Left renal cortex interstitium (tissue), 4 donors: ENCODE measurements around the gene PLXND1. TPM values are rescaled to one million over a fixed set of nuclear protein-coding genes. Genes with fewer than 3 reads are reported as not detected.
"Not testable (repeated sequence)": the region's sequence is repeated elsewhere in the genome, so short reads cannot be mapped to it uniquely, and the experiment has no call there.

Experiments used
- DNase-seq, 4 donors: peaks; one replicate each; pipeline ENCODE4 v3.0.0-alpha.2; 2013; ENCODE audit warnings: low read depth in 4 of 4, low spot score in 2 of 4, missing footprints in 1 of 4
- polyA plus RNA-seq, 4 donors: library from polyadenylated mRNA; unstranded; fragments of 120-200 nt; gene quantifications; one replicate each; pipeline ENCODE4 v1.2.1, GENCODE V29; 2013; ENCODE audit not compliant: insufficient read length in 4 of 4

Gene PLXND1, protein sequence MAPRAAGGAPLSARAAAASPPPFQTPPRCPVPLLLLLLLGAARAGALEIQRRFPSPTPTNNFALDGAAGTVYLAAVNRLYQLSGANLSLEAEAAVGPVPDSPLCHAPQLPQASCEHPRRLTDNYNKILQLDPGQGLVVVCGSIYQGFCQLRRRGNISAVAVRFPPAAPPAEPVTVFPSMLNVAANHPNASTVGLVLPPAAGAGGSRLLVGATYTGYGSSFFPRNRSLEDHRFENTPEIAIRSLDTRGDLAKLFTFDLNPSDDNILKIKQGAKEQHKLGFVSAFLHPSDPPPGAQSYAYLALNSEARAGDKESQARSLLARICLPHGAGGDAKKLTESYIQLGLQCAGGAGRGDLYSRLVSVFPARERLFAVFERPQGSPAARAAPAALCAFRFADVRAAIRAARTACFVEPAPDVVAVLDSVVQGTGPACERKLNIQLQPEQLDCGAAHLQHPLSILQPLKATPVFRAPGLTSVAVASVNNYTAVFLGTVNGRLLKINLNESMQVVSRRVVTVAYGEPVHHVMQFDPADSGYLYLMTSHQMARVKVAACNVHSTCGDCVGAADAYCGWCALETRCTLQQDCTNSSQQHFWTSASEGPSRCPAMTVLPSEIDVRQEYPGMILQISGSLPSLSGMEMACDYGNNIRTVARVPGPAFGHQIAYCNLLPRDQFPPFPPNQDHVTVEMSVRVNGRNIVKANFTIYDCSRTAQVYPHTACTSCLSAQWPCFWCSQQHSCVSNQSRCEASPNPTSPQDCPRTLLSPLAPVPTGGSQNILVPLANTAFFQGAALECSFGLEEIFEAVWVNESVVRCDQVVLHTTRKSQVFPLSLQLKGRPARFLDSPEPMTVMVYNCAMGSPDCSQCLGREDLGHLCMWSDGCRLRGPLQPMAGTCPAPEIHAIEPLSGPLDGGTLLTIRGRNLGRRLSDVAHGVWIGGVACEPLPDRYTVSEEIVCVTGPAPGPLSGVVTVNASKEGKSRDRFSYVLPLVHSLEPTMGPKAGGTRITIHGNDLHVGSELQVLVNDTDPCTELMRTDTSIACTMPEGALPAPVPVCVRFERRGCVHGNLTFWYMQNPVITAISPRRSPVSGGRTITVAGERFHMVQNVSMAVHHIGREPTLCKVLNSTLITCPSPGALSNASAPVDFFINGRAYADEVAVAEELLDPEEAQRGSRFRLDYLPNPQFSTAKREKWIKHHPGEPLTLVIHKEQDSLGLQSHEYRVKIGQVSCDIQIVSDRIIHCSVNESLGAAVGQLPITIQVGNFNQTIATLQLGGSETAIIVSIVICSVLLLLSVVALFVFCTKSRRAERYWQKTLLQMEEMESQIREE (N-terminal part only)
- 100 to 1,000 TPM; 121 to 147 (median 142) TPM for polyA plus RNA-seq

DNA sequence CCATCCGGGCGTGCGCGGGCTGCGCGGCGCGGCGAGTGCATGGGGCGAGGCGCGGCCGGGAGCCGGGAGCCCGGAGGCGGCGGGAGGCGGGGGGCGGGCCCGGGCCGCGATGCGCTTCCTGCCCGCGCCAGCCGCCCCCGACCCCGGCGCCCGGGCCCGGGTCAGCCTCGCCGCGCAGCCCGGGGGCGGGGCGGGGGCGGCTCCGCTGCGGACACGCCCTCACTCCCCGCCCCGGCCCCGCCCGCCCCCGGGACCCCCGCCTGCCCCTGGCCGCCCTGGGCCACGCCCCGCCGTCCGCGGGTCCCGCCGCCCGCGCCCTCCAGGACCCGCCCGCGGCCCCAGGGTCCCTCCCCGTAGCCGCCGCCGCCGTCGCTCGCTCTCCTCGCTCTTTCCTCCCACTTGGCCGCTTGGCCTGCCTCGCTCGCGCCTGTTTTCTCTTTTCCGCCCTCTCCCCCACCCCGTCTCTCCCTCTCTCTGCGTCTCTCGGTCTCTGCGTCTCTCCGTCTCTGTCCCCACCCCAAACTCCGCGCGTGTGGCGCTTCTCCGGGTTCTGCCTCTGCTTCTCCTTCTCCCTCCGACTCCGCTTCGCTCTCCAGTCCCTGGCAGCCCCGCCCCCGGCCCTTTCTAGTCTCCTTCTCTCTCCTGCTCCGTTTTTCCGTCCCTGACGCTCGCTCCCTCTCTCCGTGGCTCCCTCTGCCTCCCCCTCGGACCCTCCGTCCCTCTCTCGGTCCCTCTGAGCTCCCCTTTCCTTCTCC lies at the start of gene PLXND1:
PLXND1 (minus strand) TSS at position 41 of the 755 bp plus-strand sequence; CDS start at position 4, 37 bp downstream.
- DNase-seq: no peak

DNA sequence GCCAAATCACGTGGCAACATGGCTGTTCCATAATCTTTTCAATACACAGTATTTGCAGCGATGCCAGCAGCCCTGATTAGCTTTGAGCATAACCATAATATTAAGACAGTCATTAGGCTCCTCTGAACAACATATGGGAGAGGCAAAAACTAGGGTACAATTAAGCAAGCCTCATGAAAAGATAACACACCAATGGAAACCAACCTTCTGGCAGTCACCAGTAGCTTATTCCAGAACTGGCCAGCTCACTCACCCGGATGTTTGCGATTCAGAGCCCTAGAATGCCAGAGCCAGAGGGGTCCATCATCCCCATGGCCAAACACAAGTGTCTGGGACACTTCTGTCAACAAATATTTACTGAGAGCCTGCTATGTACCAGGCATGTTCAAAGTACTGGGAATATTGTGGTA lies 48.8 kb upstream of the PLXND1 start:
- DNase-seq: no peak

DNA sequence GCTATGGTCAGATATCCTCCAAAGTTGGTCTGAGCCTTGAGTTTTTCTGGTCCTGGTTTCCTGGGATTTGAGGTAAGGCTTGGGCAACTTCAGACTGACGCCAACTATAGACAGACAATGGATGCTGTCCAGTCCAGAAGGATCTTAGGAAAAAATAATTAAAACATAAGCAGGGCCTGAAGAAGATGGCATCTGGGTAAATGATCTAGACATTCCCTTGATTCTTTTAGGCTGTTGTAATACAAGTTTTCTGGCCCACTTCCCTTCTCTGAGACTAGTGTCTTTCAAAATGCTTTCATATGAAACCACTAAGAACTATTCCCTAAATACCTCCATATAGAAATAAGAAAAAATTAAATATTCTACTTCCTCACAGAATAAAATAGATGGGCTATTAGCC lies 47.7 kb upstream of the PLXND1 start:
- no peak for DNase-seq

DNA sequence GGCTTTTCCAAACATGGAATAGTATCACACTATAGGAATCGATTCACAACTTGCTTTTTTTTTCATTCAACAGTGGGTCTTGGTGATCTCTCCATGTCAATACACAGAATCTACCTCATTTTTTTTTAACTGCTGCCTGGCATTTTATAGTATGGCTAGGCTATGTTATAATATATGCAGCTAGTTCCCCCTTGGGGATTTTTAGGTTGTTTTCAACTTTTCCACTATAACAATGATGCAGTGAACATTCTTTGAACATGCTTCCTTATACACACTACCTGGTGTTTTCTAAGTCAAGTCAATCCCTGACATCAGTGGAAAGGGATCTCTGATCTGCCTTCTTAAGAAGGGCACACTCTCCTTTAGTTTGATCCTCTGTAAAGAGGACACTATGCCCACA lies 46.5 kb upstream of the PLXND1 start:
- DNase-seq: no peak

DNA sequence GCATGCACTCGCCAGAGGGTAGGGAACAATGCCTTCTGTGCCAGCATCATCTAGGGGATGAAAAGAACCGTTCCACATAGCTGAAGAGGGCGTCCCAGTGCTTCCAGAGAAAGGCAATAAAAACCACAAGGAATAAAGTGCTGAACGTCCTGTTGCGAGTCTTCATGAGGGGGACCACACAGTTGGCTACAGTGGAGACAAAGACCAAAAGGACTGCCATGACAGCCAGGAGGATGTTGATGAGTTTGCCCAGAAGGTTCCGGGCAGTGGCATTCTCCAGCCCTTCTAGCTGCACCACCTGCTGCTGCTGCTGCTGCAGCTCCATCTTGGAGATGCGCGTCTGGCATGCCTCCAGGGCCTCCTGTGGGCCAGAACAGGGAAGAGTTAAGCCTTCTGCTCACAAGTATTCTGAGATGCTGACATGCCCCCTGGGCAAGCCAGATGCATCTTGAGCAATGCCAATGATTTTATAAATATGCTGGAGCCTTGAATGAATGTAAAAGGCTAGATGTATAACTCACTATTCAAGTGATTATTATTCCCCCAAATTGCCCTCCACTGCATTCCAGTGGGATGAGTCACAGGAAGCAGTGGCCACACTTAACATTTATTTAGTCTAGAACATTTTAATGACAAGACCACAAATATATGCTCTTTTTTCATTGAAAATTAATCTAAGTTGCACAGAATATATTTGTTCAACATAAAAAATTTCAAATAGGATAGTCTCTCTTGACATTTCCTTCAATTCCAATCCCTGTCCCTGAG lies 45.1 kb upstream of the PLXND1 start:
- DNase-seq: no peak

DNA sequence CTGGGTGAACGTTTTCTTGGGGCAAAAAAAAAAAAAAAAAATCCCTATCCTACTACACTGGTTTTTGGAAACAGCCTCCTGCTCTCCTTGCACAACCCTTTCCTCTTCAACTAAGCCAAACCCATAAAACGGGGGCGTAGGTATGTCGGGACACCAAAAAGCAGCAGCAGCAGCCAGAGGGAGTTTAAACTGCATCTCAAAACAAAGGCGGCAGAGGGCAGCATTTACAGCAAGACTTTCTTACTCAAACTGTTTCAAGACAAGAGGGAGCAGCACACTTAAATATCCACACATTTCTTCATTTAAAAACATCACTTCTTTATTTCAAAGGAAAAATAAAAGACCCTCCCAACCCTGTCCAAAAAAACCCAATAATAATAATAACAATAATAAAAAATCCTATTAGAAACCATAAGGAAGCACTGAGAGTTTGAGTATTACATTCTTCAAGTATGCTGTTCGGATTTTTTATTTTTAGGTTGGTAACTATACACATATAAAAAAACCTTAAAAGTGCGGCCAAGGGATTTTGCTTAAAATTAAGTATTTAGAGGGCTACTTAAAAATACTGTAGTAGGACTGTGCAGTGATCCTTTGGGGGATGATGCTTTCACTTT lies 43.9 kb upstream of the PLXND1 start:
- peak in 2 of 4 donors; percentile 28 to 62 for DNase-seq

DNA sequence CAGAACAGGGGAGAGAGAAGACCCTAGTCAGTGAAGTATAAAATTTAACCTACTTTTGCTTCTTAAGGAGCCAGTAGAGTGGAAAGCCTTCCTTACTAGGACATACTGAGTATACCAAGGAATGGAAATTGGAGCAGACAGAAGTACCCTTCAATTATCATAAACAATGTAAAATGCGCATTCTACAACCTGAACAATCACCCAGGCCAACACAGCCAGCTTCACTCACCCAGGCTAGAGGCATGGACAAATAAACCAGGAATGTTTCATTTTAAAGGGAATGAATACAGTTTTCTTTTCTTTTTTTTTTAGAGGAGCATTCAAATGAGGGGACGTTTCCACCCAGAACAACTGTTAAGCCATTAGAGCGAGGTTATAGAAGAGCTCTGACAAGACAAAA lies 41.9 kb upstream of the PLXND1 start:
- DNase-seq: no peak

DNA sequence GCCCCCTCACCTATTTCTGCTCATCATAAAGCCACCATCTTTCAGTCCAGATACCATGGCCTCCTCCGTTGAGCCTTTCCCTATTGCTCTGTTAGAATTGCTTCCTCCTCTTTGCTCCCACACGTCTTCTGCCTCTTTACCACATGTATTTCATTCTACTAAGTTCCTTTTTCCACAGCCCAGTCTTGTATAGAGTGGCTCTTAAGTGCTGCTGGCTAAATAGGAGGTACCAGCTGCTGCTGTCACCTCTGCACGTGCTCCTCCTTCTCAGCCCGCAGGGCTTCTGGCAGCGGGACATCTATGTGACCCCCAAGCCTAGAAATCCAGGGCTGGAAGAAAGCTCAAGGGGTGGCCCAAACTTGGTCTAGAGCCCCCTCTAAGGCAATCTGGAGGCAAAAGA lies 38.8 kb upstream of the PLXND1 start:
- no peak for DNase-seq

DNA sequence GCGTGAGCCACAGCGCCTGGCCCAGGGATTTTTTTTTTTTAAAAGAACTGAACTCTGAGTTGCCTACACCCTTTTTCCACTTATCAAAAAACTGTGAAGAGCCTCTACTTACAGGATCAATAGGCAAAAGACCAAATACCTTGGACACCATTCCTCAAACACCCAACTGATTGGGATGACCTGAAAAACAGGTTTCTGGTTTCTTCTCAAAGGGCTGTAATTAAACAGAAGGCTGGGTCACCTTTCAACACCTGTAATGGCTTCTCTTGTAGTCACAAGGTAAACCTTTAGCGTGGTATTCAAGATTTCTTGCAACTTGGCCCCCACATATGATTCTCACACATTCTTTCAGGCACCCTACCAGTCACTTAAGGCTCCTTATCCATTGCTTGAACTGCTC lies 38.4 kb upstream of the PLXND1 start:
- no peak for DNase-seq

DNA sequence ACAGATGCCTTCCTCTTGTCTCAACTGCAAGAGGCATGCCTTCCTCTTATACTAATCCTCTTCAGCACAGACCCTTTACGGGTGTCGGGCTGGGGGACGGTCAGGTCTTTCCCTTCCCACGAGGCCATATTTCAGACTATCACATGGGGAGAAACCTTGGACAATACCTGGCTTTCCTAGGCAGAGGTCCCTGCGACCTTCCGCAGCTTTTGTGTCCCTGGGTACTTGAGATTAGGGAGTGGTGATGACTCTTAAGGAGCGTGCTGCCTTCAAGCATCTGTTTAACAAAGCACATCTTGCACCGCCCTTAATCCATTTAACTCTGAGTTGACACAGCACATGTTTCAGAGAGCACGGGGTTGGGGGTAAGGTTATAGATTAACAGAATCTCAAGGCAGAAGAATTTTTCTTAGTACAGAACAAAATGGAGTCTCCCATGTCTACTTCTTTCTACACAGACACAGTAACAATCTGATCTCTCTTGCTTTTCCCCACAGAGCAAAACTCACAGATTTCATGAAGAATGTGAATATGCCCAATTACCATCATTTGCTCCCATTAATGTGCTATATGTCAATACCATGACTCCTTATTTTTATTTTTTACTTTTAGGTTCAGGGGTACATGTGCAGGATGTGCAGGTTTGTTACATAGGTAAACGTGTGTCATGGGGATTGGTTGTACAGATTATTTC lies 35.2 kb upstream of the PLXND1 start:
- DNase-seq: not testable (repeated sequence)

DNA sequence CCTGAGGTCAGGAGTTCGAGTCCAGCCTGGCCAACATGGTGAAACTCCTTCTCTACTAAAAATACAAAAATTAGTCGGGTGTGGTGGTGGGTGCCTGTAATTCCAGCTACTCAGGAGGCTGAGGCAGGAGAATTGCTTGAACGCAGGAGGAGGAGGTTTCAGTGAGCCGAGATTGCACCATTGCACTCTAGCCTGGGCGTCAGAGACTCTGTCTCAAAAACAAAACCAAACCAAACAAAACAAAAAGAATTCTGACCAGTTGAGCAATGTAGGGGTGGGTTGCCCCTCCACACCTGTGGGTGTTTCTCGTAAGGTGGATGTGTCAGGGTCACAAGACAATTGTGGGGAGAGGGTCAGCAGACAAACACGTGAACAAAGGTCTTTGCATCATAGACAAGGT lies 34.5 kb upstream of the PLXND1 start:
- DNase-seq: not testable (repeated sequence)

DNA sequence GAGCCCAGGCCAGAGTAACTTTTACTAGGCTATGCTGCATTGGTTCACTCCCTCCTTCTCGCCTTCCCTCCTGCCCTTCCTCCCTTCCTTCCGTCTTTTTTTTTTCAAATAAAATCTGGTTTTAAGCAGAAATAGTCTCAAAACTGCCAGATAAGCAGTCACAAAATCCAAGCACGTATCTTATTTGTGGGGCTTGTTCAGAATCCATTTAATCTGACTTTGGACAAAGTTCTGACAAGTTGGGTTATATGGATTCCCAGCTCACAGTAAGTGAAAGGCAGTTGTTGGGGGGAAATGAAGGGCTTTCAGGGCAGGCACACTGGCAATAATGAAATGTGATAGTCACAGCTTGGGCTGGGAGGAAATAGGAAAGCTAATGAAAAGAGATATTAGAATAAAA lies 32.0 kb upstream of the PLXND1 start:
- no peak for DNase-seq

DNA sequence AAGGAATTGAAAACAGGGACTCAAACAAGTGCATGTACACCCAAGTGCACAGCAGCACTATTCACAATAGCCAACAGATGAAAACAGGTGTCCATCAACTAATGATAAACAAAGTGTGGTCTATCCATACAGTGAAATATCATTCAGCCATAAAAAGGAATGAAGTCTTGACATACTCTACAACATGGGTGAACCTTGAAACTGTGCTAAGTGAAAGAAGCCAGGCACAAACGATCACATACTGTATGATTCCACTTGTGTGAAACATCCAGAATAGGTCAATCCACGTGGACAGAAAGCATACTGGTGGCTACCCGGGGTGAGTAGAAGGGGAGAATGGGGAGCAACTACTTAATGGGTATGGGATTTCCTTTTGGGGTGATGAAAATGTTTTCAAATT lies 29.6 kb upstream of the PLXND1 start:
- no peak for DNase-seq

DNA sequence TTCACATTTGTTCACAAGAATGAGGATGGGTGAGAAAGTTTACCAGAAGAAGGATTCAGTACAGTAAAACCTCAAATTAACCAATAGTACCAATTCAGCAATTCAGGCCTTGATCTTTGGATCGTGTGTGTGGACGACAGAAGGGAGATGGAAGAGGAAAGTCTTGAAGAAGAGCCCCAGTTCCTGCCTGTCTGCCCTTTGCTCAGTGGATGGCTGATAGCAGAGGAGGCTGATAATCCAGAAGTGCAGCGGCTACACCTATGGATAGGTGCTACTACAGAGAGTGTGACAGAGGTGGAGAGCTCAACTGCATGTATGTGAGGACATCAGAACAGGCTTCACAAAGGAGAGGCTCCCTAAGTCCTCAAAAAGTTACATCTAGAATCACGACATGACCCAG lies 29.2 kb upstream of the PLXND1 start:
- no peak for DNase-seq

DNA sequence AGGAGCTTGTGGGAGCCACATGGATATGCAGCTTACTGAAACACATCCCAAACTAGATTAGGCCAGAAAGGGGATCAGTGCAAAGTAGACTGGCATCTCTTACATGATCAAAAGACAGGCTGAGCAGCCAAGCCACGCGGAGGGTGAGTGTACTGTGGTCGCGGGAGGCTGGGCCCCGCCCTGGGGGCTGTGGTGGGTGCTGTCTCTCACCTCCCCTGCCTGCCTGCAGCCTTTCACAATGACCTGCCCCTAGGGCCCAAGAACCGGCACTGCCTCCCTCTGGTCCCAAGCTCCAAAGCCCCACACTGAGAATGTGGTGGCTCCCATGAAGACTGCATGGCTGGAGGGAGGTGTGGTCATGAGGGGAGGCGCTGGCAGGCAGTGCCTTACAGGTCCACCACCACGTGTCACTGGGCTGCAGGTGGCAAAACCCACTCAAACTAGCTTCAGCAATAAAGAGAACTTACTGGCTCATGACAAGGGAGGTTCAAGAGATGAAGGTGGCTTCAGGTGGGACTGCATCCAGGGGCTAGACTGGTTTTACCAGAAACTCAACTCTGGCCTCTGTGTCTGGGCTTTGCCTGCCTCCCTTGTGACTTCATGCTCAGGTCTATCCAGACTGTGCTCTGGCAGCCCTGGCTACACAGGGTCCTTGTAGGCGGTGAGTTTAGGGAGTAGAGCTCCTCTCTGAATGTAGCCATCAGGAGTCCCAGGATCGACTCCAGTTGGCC lies 27.4 kb upstream of the PLXND1 start:
- DNase-seq: no peak

DNA sequence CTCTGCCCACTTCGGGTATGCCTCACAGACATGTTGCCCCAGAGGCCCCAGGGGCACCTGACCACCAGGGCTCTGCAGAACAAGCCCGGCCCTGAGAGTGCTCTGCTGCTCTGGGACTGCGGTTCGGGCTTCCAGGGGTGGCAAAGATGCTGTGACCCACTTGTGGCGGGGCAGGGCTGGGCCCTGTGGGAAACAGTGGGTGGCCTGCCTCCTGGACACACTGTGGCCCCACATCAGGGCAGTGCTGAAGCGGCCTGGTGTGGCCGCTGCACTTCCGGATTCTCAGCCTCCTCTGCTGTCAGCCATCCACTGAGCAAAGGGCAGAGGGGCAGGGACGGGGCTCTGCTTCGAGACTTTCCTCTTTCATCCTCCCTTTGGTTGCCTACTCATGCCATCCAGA lies 26.5 kb upstream of the PLXND1 start:
- DNase-seq: no peak

DNA sequence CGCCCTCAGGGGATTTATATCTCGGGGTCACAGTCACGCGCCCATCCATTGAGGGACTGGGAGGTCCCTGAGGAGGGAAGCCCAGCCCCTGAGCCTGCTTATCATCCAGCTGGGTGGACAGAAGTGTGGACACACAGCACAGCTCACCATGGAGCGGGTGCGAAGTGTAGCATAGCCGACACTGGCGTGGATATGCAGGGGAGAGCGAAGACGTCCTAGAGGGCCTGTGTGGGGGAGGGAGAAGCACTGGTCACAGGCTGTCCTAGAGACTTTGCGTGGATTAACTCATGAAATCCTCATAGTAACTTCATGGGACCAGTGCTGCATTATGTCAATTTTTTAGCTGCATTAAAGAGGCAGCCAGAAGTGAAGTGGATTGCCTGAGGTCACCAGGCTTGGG lies 26.1 kb upstream of the PLXND1 start:
- DNase-seq: no peak

DNA sequence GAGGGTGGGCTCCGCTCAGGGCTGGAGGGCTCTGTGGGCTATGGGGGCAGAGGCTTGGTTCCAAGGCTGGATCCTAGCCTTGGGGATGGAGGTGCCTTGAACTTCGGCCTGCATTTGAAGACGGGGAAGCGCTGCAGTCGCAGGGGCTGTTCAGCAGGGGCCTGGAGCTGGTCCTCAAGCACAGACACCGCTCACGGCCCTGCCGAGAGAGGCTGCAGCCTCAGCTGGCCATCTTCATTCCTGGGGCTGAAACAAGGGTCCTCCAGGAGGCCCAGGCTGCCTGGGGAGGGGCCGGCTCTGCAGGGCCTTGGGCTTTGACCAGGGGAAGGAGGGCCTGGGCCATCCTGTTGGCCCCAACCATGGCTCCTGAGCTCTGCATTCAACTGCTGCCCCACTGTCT lies 25.6 kb upstream of the PLXND1 start:
- DNase-seq: no peak
